HG03457 (cell line): ENCODE data around the gene PEPD.
"Not testable (repeated sequence)": the region's sequence is repeated elsewhere in the genome, so short reads cannot be mapped to it uniquely, and the experiment has no call there.

Experiments
- ATAC-seq: cut with Tn5 transposase; IDR thresholded peaks from one replicate; pipeline ENCODE4 v1.9.1; 2021; ENCODE audit warnings: moderate number of reproducible peaks; ENCODE audit not compliant: unreplicated experiment

The PEPD gene

DNA sequence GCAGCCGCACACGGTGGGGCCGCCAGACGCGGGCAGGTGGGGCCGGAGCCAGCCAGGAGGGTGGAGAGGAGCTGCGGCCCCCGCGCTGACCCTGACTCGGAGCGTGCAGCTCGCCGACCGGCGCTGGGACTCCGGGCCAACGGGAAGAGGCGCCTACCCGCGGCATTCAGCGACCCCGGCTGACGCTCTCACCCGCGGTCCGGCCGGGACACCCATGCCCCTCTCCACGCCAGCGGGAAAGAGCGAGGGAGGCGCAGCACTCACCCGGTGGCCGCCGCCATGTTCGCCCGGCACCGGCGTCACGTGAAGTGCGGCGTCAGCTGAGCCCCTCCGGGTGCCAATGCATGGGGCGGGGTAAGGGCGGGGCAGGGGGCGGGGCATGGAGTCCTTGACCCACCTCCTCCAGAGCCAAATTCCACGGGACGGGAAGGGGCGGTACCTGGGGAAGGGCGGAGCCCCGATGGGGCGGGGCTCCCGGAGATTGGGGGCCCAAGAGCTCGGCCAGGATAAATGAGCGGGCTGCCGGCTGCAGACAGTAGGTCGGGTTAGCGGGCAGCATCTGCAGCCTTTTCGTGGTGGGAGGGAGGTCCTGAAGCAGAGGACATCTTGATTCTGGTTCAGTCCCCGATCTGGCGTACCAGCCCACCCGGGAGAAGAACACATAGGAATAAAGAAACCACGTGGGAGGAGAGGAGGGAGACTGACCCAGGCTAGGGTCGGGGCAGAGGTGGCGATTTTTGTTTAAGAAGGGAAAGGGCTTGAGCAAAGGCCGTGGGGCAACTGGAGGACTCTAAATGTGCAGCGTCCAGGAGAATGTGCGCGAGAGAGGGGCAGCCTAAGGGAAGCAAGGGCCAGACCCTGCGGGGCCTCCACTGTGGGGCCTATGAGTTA, at the start of gene PEPD:
PEPD (minus strand) TSS at position 312 of the 891 bp plus-strand sequence; CDS start at position 281, 31 bp downstream.
- ATAC-seq = peak; percentile 66

GRCh38 chr19:33569821-33570220, 48.2 kb upstream of the PEPD start:
- no peak for ATAC-seq

DNA sequence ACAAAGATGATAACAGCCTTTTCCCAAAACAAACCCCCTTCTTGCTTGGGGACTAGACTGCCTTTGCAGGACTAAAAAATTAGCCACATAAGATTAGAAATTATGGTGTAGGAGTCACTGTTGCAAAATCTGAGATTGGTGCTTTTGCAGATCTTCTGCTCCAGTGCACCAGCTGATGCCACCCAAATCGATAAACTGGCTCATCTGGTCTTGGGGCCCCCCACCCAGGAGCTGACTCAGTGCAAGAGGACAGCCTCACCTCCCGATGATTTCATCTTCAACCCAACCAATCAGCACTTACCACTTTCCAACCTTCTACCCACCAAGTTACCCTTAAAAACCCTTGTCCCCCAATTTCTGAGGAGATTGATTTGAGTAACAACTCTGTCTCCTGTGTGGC, 47.1 kb upstream of the PEPD start:
- ATAC-seq = no peak

DNA sequence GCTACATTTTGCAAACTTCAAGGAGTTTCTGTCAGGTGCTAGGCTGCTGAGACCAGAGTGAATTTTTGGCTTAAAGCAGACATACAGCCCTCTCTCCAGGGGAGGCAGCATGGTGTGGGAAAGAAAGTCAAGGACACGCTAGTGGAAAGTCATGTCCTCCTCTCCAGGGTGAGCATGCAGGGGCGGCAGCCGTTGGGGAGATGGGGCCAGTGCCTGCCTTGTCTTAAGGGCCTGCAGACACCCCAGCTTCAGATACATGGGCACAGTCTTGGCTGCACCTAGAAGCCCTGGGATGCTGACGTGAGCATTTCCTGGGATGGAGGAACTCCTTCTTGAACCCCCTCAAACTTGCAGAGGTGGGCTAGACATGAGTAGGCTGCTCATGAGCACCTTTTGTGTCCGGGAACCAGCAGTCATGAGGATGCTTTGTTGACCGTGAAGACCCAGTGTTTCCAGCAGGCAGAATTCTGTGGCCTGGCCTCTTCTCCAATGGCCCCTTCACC, 43.3 kb upstream of the PEPD start:
- no peak for ATAC-seq

GRCh38 chr19:33562636-33563035, 41.0 kb upstream of the PEPD start:
- ATAC-seq = no peak

DNA sequence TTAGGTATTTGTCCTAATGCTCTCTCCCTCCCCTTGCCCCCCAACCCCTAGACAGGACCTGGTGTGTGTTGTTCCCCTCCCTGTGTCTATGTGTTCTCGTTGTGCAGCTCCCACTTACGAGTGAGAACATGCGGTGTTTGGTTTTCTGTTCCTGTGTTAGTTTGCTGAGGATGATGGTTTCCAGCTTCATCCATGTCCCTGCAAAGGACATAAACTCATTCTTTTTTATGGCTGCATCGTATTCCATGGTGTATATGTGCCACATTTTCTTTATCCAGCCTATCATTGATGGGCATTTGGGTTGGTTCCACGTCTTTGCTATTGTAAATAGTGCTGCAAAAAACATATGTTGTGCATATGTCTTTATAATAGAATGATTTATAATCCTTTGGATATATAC, 40.1 kb upstream of the PEPD start:
- ATAC-seq = not testable (repeated sequence)

GRCh38 chr19:33561261-33561660, 39.7 kb upstream of the PEPD start:
- no peak for ATAC-seq

- no peak for ATAC-seq
Observed at GRCh38 chr19:33559996-33560395, 38.4 kb upstream of the PEPD start.

DNA sequence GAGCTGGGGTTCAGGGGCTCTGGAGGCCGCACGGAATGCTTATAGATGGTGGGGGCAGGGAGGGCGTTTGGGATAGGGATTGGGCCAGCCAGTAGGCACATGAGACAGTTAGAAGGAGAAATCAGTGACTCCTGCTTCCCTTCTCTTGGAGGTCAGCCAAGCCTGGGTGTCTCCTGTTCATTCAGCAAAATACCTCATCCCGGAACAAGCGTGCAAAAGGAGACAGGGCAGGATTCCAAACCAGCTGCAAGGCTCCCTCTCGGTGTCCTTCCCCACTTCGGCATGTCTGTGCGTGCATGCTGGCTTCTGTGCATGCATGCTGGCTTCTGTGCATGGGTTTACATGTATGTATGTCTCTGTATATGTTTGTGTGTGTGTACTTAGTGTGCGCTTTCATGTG, 37.3 kb upstream of the PEPD start:
- ATAC-seq = no peak

DNA sequence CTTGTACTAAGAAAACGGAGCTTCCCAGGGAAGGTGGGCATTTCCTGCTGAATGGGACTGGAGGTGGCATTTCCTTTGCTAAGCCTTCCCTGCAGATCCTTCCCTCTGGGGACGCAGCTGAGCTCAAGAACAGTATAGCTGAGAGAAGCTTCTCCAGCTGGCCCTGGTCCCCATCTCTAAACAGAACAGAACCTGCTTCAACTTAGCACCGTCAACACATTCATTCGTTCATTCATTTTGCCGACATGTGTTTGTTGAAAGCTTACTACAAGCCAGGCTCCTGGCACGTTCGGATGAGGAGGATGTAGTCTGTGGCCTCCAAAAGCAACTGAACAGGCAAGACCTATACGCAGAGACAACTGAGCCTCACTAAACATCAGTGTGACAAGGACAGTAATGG, 36.6 kb upstream of the PEPD start:
- ATAC-seq = no peak

DNA sequence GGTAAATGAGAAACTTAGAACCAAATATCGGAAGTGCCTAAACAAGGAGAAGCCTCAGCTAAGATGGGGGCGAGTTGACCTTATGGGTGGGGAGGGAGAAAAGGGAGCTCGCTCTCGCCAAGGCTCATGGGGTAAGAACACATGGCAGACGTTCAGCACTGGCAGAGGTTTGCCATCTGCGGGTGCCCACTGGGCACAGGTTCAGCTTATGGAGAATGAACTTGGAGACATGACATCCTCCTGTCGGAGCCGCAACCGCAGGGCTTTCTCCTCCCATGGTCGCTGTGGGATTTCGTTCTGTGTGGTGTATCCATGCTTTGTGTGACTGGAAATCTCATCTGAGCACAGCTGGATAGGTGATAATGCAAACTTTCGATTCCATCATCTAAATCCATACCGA, 36.1 kb upstream of the PEPD start:
- ATAC-seq = no peak

GRCh38 chr19:33557196-33557595, 35.6 kb upstream of the PEPD start:
- no peak for ATAC-seq

- ATAC-seq = no peak
Observed at GRCh38 chr19:33556261-33556660, 34.7 kb upstream of the PEPD start.

DNA sequence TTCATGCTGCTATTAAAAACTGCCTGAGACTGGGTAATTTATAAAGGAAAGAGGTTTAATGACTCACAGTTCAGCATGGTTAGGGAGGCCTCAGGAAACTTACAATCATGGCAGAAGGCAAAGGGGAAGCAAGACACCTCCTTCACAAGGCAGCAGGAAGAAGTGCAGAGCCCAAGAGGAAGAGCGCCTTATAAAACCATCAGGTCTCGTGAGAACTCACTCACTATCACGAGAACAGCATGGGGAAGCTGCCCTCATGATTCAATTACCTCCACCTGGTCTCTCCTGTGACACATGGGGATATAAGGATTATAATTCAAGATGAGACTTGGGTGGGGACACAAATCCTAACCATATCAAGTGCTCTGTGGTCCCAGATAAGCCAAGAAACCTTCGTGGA, 34.1 kb upstream of the PEPD start:
- not testable (repeated sequence) for ATAC-seq

- no peak for ATAC-seq
Observed at GRCh38 chr19:33554821-33555220, 33.2 kb upstream of the PEPD start.

DNA sequence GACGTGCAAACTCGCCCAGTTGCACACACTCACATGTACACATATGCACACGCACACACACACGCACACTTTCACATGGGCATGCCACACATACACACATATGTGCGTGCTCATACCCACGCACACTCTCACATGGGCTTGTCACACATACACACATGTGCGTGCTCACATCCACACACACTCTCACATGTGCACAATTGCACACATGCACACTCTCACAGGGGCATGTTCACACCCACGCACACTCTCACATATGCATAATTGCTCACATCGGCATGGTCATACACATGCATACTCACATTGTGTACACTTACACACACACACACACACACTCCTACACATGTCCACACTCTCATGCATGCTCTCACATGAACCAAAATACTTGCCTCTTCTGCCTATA, 32.8 kb upstream of the PEPD start:
- ATAC-seq = no peak

DNA sequence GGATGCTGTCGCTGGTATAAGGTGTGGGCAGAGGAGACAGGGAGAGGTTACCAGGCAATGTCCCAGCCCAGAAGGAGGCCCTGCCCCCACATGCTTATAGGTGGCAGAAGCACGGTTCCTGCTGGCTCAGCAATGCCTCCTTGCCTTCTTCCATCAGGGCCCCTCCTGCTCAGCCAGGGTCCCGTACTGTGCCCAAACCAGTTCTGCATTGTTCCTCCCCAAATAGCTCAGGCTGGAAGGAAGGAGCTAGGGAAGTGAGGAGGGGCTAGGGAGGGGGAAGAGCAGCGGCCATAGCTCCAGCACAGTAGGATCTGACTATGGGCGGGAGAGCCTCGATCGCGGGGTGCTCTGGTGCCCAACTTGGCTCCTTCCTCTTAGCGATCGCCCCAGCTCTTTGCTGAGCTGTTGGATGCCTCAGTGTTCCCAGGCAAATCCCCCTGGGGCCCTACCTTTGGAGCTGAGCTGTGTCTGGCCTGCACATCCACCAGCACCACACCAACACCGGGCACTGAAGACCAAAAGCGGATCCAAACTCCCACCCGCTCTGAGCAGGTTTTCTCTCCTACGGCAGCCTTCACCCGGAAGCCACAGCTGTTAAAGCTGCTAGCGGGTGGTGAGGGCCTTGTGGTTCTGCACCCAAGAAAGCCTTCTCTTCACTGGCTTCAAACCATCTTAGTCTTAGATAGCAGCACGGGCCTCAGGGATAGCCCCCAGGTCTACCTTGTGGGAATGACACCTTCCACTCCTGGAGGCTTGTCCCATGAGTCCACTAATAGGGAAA, 32.1 kb upstream of the PEPD start:
- ATAC-seq = no peak

DNA sequence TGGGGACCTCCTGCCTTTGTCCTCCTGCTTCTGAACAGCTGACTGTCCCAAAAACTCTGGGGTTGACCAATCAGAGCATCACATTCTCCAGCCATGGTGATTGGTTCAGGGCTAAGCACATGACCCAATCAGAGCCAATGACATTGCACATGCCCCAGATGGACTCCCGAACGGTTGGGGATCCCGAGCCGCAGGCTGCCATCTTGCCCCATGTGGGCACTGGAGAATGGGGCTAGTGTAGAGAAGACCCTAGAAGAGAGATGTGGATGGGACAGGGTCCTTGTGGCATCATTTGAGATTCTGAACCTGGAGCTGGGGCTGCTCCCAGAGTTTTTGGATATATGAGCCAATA, 31.3 kb upstream of the PEPD start:
- no peak for ATAC-seq

- no peak for ATAC-seq
Observed at GRCh38 chr19:33552191-33552927, 30.8 kb upstream of the PEPD start.

DNA sequence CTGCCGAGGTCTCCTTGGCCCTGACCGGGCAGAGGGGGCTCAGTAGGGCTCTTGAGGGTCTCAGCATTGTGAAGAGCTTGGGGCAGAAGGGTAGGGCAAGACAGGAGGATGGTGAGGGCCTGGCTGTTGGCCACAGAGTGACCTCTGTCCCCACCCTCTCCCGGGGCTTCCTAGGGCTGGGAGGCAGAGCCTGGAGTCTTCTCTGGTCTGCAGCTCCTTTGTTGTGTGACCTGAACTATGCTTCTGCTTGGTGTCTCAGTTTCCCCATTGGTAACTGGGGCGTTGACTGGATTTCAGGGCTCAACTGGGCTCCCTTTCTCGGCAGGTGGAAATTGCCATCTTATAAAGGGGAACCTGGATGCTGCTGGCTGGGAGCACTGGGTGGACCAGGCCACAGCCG, 30.1 kb upstream of the PEPD start:
- ATAC-seq = no peak

DNA sequence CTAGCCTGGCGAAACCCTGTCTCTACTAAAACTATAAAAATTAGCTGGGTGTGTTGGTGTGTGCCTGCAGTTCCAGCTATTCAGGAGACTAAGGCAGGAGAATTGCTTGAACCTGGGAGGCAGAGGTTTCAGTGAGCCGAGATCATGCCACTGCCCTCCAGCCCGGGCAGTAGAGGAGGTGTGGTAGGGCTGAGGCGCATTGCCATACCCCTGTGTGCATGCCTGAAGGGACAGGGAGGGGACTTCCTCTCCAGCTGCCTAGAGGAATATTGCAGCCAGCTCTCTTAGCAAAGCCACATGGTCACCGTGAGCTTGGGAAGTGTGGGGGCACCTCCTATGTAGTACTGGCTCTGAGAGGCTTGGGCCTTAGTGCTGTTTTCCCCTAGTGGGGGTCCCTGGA, 29.2 kb upstream of the PEPD start:
- no peak for ATAC-seq
